Spleen (tissue), 7 donors: ENCODE measurements around the gene TAF10.

ENCODE experiments used
- POLR2A ChIP-seq, 3 donors: fragments of 450-650 bp; IDR thresholded peaks; one replicate each; pipeline ENCODE4 v1.5.1; 2017; ENCODE audit warnings: antibody characterized with exemption in 3 of 3, mild to moderate bottlenecking in 1 of 3
- POLR2AphosphoS5 ChIP-seq, 3 donors: sonication (generic); formaldehyde crosslinking; IDR thresholded peaks; one replicate each; pipeline ENCODE4 v1.5.1; 2017; ENCODE audit warnings: antibody characterized with exemption in 3 of 3
- TF ChIP-seq, protein P1 (sequence below), 11 experiments: fragments of 200-600 bp in 7 of 11; fragments of 450-650 bp in 4 of 11; sonication (generic) in 4 of 11; IDR thresholded peaks in 8 of 11; conservative IDR thresholded peaks in 3 of 11; 1 replicate in 7 of 11; 2 replicates in 4 of 11; pipeline versions ENCODE4 v1.4.0 to v1.8.0; 2016 to 2021; ENCODE audit warnings: antibody characterized with exemption in 11 of 11, inconsistent platforms in 4 of 11, mild to moderate bottlenecking in 1 of 11
- donor health status: DM: no; HTN: no; CAD: no; lungs with moderate emphysema.
- donor health status: DM: no; HTN: no; CAD: no.
- donor health status: DM: no; HTN: no; CAD: no.

DNA sequence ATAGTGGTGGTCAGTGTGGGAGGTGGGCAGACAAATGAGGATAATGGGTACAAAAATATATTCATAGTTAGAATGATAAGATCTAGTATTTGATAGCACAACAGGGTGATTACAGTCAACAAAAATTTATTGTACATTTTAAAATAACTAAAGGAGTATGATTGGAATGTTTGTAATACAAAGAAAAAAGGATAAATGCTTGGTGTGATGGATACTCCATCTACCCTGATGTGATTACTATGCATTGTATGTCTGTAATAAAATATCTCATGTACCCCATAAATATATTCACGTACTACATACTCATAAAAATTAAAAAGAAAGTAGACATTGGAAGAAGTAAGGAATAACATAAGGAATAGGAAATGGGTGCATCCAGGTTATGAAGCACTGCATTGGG lies 24.0 kb downstream of the TAF10 start:
- TF ChIP-seq, protein P1, sequence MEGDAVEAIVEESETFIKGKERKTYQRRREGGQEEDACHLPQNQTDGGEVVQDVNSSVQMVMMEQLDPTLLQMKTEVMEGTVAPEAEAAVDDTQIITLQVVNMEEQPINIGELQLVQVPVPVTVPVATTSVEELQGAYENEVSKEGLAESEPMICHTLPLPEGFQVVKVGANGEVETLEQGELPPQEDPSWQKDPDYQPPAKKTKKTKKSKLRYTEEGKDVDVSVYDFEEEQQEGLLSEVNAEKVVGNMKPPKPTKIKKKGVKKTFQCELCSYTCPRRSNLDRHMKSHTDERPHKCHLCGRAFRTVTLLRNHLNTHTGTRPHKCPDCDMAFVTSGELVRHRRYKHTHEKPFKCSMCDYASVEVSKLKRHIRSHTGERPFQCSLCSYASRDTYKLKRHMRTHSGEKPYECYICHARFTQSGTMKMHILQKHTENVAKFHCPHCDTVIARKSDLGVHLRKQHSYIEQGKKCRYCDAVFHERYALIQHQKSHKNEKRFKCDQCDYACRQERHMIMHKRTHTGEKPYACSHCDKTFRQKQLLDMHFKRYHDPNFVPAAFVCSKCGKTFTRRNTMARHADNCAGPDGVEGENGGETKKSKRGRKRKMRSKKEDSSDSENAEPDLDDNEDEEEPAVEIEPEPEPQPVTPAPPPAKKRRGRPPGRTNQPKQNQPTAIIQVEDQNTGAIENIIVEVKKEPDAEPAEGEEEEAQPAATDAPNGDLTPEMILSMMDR (IDR thresholded peaks at IDR 0.05 in 8 of 11, conservative IDR thresholded peaks at IDR 0.05 in 3 of 11): no peak
- TF ChIP-seq POLR2A (IDR thresholded peaks at IDR 0.05) (no peak), POLR2AphosphoS5 (IDR thresholded peaks at IDR 0.05) (no peak)
